AG09319 (cell line): Measurements from ENCODE around the gene DNASE1L3.
A peak's percentile ranks its signal among the peaks of the same experiment; 100 is the strongest.
"Not testable (repeated sequence)": the region's sequence is repeated elsewhere in the genome, so short reads cannot be mapped to it uniquely, and the experiment has no call there.

Experiments
- DNase-seq: peaks from one replicate; pipeline ENCODE4 v3.0.0-alpha.2; 2010; ENCODE audit warnings: low read depth; ENCODE audit errors: extremely low read depth
- TF ChIP-seq, protein P1 (sequence below): IDR thresholded peaks from 2 replicates; pipeline ENCODE4 v1.5.1; 2011; ENCODE audit warnings: low read depth, mild to moderate bottlenecking, inconsistent platforms, low read length, moderate library complexity

Gene DNASE1L3

GRCh38 chr3:58250093-58250707 lies 39.4 kb upstream of the DNASE1L3 start:
- TF ChIP-seq, protein P1, sequence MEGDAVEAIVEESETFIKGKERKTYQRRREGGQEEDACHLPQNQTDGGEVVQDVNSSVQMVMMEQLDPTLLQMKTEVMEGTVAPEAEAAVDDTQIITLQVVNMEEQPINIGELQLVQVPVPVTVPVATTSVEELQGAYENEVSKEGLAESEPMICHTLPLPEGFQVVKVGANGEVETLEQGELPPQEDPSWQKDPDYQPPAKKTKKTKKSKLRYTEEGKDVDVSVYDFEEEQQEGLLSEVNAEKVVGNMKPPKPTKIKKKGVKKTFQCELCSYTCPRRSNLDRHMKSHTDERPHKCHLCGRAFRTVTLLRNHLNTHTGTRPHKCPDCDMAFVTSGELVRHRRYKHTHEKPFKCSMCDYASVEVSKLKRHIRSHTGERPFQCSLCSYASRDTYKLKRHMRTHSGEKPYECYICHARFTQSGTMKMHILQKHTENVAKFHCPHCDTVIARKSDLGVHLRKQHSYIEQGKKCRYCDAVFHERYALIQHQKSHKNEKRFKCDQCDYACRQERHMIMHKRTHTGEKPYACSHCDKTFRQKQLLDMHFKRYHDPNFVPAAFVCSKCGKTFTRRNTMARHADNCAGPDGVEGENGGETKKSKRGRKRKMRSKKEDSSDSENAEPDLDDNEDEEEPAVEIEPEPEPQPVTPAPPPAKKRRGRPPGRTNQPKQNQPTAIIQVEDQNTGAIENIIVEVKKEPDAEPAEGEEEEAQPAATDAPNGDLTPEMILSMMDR, result no peak
- DNase-seq, result no peak

DNA sequence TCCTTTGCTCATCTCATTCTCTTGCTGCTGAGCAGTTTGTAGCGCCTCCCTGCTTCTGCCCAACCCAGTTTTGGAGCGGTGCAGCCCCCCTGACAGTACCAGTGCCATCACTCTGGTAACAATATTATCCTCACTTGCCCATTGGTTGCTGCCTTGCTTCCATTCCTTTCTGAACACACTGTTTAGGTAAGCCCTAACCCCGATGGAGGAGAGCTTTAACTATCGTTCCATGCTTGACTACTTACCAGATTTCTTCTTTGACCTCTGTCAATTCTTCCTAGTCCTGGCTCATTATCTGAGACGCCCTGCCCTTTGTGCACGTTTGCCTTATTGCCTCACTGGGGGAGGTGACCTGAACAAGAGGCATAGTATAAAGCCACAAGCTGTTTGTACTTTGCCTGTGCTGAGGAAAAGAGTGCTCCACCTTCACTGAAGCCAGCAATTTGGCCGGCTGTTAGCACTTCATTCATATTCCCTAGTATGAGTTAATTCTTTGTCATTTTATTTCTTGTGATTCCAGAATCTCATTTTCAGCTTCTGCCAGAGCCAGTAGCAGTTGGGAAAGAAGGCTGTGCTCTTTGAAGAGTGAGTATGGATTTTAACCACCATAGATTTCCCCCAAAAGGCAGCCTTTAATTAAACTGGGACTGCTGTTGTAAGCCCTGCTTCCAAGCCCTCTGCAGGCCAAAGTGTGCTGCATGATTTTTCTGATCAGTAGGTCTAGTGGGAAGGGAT lies 38.8 kb upstream of the DNASE1L3 start:
- TF ChIP-seq, protein P1, result peak; percentile 26
- DNase-seq, result no peak

GRCh38 chr3:58246148-58247047 lies 35.6 kb upstream of the DNASE1L3 start:
- TF ChIP-seq, protein P1, result no peak

GRCh38 chr3:58243976-58244585 lies 33.3 kb upstream of the DNASE1L3 start:
- TF ChIP-seq, protein P1, result no peak
- DNase-seq, result no peak

More at GRCh38 chr3:58246148-58247047, 35.6 kb upstream of the DNASE1L3 start:
- no peak for DNase-seq

- not testable (repeated sequence) for DNase-seq
Measured at GRCh38 chr3:58242860-58243259, 32.1 kb upstream of the DNASE1L3 start.

DNA sequence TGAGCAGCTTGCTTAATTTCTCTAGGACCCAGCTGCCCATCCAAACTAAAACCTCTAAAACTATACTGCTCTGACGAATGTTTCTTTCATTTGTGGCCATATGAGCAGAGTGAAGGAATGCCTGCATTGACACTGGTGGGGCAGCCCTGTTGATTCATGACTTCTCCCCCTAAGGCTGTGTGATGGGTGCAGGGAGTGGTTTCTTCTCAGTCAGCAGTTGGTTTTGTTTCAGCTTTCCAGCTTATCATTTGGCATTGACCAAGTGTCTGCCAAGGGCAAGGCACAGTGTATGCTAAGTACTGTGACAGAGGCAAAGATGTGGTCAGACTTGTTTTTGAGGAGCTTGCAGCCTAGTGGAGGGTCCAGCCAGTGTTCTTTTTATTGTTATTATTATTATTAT lies 31.6 kb upstream of the DNASE1L3 start:
- DNase-seq, result no peak
- TF ChIP-seq, protein P1, result no peak

- TF ChIP-seq, protein P1, result no peak
- no peak for DNase-seq
Measured at GRCh38 chr3:58241306-58242044, 30.7 kb upstream of the DNASE1L3 start.
